ENCODE measurements around the gene HECA. TPM values are rescaled to one million over a fixed set of nuclear protein-coding genes. Genes with fewer than 3 reads are reported as not detected.
A peak's percentile ranks its signal among the peaks of the same experiment; 100 is the strongest.
"Not testable (repeated sequence)": the region's sequence is repeated elsewhere in the genome, so short reads cannot be mapped to it uniquely, and the experiment has no call there.

Gene HECA
- total RNA-seq, 1 donor from 2014 or later: 56.3 TPM

DNA sequence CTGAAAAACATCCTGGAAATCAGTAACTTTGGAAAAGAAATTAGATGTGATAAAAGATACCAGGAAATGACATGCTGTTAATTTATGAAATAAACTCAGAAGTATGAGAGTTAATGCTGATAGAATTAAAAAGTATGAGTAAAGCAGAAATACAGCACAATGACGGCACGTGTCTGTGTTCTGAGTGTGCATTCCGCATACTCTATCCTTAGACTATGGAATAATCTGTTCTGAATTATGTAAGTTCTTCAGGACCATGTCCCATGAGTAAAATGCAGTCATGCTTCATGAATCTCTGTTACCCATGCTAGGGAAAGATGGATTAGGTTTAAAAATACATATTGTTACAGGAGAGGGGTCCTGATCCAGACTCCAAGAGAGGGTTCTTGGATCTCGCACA lies 21.7 kb downstream of the HECA start:
- FAIRE-seq (no peak), DNase-seq (ENCODE audit: low spot score in 2 of 2) (no peak)

DNA sequence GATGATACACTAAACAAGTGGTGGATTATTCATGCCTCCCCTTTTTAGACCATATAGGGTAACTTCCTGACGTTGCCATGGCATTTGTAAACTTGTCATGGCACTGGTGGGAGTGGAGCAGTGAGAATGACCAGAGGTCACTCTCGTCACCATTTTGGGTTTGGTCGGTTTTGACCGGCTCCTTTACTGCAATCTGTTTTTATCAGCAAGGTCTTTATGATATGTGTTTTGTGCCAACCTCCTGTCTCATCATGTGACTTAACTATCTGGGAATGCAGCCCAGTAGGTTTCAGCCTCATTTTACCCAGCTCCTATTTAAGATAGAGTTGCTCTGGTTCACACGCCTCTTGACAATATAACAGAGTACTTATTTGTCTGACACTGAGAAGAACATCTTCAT lies 22.2 kb downstream of the HECA start:
- not testable (repeated sequence) for DNase-seq (ENCODE audit: low spot score in 2 of 2); FAIRE-seq

DNA sequence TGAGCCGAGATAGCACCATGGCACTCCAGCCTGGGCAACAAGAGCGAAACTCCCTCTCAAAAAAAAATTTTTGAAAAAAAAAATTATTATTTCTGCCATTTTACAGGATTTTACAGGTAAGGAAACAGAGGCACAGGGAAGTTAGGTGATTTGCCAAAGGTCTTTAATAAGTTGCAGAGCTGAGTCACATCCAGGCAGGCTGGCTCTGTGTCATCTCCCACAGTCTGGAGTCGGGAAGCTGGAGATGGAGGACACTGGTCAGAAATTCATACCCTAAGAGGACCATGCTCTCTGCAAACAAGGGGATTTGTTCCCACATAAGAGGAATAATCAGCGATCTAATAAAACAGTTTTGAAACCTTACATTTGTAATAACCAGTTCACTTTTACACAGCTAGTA lies 24.1 kb downstream of the HECA start:
- FAIRE-seq (no peak), DNase-seq (ENCODE audit: low spot score in 2 of 2) (no peak)

DNA sequence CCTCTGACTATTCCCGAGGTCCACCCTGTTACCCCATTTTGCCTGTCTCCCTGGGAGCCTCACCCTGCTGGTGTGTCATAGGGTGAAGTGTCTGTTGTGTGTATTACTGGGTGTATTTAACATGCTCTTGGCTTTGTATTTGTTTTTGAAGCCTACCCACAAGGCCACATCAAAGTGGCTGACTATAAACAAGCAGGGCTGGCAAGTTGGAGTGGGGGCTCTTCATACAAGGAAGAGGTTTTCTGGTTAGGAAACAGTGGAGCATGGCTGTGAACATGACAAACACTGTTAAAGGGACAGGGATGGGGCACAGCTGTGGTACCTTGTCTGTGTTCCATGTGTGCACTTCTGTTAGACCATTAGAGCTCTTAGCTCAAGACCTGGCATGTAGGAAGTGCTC lies 26.3 kb downstream of the HECA start:
- FAIRE-seq: no peak
- DNase-seq (ENCODE audit: low spot score in 2 of 2): no peak

DNA sequence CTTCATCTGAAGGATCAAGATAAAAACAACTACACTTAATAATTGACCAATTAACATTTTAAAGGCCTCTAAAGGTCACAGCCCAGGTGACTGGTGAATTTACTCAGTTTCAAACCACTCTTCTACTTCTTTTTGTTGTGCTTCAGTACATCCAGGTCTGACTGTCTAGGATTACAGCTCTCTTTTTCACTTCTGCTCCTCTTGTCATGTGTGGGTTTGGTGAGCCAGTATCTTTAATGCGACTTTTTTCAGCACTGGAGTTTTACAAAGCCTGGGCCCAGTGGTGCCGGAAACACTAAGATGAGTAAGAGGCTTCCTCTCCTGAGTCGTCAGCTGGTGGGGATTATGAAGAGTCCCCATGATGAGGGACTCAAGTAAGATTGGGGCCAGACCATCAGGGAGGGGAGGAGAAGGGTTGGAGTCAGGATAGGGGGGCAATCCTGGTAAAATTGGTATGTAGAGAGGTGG lies 27.0 kb downstream of the HECA start:
- FAIRE-seq (no peak), DNase-seq (ENCODE audit: low spot score in 2 of 2) (peak in 1 of 2 donors; percentile 14)

DNA sequence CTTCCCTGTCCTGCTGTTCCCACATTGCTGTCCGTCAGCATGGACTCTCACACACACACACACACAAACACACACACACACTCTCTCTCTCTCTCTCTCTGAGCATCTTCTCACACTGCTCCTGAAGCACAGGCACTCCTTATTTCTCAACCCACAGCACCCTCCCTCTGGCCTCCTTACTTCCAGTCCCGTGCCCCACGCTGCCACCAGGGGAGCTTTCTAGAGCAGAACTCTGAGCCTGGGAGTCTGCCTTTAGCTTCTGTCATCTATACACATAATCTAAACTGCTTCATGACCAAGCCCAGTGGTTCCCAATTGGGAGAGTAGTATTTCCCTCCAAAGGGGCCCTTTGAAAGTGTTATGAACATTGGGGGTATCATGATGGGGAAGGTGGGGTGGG lies 29.1 kb downstream of the HECA start:
- DNase-seq (ENCODE audit: low spot score in 2 of 2): no peak

DNA sequence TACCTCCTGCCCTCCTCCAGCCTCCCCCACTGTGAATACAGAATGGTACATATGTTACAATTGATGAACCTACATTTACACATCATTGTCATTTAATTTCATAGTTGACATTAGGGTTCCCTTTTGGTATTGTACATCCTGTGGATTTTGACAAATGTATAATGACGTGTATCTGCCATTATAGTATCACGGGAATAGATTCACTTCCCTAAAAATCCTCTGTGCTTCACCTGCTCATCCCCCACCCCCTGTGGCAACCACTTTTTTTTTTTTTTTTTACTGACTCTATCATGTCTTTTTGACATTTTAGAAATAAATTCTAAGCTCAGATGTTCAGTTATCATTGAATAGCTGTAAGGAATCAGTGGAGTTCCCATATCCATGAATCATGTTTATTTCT lies 30.4 kb downstream of the HECA start:
- DNase-seq (ENCODE audit: low spot score in 2 of 2): no peak
- no peak for FAIRE-seq

More for the DNA sequence above, 29.1 kb downstream of the HECA start:
- no peak for FAIRE-seq

DNA sequence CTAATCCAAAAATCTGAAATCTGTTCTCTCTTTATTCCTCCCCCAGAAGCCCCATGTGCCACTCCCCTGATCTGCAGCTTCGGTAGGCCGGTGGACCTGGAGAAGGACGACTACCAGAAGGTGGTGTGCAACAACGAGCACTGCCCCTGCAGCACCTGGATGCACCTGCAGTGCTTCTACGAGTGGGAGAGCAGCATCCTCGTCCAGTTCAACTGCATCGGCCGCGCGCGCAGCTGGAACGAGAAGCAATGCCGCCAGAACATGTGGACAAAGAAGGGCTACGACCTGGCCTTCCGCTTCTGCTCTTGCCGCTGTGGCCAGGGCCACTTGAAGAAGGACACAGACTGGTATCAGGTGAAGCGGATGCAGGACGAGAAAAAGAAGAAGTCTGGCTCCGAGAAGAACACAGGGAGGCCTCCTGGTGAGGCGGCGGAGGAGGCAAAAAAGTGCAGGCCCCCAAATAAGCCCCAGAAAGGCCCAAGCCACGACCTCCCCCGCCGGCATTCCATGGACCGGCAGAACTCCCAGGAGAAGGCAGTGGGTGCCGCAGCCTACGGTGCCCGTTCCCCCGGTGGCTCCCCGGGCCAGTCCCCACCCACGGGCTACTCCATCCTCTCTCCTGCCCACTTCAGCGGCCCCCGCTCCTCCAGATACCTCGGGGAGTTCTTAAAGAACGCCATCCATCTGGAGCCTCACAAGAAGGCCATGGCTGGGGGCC lies 31.5 kb downstream of the HECA start:
- FAIRE-seq (no peak), DNase-seq (ENCODE audit: low spot score in 2 of 2) (no peak)

DNA sequence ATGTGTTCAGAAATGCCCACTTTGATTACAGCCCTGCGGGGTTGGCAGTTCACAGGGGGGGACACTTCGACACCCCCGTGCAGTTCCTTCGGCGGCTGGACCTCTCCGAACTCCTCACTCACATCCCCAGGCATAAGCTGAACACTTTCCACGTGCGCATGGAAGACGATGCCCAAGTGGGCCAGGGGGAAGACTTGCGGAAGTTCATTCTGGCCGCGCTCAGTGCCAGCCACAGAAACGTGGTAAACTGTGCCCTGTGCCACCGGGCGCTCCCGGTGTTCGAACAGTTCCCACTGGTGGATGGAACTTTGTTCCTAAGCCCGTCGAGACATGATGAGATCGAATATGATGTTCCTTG lies 32.1 kb downstream of the HECA start:
- DNase-seq (ENCODE audit: low spot score in 2 of 2) (no peak), FAIRE-seq (no peak)

DNA sequence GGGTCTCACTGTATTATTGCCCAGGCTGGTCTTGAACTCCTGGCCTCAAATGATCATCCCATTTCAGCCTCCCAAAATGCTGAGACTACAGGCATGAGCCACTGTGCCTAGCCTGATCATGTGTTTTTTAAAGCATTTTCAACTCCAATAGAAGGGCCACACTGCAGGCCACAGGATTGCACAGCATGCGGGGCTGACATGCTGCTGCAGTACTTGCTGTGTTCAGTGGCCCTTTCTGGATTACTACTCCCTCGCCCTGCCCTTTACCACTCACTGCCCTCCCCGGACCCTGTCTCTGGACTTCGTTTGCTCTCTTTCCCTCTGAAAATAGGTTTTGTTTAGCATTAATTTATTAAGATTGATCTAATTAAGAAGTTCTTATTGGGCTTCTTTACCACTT lies 37.3 kb downstream of the HECA start:
- DNase-seq (ENCODE audit: low spot score in 2 of 2): no peak
- FAIRE-seq: no peak

DNA sequence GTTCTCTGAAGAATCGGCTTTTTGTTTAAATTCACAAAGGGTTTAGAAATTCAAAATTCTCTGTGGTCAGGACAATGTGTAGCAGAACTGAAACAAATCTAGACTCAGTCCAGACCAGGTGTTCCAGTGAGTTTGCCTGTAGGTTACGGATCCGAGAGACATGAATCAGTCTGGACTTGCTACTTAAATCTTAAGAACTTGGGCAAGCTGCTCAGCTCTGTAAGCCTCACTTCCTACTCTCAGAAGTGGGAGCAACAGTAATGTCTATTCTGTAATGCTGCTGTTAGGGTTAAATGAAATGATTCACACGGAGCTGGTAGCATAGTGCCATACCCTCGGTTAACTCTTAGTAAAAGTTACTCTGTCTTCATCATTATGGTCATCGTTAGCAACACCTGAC lies 37.7 kb downstream of the HECA start:
- no peak for DNase-seq (ENCODE audit: low spot score in 2 of 2)
- FAIRE-seq: no peak

DNA sequence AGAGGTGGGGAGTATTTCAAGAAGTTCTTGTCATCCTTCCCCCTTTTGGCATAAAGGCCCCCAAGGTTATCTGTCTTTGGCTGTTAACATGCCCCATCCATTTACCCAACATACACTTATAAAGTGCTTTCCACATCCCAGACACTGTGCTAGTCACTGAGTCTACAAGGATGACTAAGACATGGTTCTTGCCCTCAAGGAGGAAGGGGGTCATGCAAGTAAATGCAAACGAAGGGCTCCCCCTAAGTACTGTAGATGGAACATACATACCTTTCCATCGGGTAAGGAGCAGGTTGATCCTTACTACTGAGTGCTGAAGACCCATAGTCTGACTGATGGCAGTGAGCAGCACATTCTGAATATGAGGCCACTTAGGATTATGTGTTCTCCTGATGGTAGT lies 38.3 kb downstream of the HECA start:
- FAIRE-seq (no peak), DNase-seq (ENCODE audit: low spot score in 2 of 2) (no peak)

DNA sequence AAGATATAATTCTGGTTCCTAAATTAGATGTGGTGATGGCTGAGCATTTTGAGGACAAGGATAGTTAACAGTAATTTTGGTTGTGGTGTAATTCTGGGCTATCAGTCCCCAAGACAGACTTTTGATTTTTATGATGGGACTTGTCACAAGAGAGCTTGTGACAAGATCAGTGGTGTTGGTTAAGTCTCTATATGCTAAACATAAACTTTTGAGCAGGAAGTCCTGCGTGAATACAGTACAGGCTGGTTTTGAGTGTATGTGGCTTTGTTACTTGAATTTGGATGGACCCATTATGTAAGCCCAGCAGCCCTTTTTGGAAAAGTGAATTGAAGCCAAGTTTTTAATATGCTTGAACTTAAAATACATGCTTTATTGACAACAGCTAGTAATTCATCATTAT lies 38.9 kb downstream of the HECA start:
- DNase-seq (ENCODE audit: low spot score in 2 of 2) (no peak), FAIRE-seq (no peak)

DNA sequence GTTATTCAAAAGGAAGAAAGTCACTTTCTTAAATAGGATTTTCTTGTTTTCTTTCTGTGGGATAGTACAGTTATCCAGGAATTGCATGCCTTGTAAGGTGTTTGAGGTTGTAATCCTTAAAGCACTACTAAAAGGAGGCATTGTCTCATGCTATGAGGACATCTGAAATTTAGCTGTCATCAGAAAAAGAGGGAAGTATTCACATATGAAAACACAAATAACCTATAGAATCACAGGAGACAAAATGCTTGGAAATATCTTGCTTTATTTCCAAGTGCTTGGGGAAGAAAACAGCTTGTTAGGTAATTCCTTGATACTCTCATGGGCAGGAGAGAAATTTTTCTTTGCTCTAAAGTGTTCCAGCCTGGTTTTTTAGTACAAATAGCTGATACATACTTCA lies 40.1 kb downstream of the HECA start:
- FAIRE-seq (no peak), DNase-seq (ENCODE audit: low spot score in 2 of 2) (no peak)

DNA sequence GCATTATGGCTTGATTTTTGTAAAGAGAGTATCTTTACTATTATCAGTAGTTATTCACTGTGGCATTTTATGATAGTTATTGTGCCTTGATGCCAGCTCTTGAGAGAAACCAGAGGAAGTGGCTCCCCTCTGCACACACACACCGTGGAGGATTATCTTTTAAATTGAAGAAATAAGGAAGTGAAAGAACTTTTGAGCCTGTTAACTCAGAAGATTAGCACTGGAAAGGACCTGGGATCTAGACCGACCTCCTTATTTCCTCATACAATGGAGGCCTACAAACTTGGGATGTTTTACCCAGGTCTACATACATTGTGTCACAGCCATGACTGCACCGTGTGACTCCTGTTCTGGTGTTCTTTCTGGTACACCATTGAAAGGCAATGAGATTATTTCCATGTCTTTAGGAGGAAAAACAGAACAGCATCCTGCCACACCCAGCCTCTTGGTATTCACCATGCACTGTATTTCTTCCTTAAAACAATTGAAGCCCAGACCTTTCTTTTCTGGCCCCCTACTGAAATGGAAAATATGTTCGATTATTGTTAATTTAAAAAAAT lies 40.6 kb downstream of the HECA start:
- no peak for DNase-seq (ENCODE audit: low spot score in 2 of 2)
- no peak for FAIRE-seq

DNA sequence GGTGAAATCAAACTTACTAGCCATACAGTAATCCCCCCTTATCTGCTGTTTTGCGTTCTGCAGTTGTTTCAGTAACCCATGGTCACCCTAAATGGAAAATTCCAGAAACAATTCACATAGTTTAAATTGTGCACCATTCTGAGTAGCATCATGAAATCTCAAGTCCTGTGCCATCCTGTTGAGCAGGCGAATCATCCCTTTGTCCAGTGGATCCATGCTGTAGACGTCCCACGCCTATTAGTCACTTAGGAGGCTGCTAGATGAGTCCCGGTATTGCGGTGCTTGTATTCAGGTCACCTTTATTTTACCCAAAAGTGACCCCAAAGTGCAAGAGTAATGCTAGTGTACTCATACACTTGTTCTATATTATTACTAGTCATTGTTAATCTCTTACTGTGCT lies 46.4 kb downstream of the HECA start:
- no peak for FAIRE-seq
- no peak for DNase-seq (ENCODE audit: low spot score in 2 of 2)

DNA sequence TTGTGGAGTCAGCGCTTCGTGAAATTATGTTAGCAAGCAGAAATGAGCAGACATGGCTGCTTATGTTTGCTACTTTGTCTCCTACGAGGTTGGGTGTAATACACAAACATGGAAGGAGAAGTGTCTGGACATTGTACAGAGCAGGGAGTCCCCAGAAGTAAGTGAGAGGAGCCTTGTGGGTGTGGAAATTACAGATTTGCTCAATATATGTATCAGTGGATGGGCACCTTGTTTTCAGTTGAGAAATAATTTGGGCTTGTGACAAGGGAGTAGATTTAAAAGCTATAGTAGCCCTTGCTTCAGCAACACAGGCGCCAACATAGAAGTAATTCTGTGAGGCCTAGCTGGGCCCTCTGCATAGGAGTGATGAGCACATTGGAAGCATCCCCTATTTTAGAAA lies 49.2 kb downstream of the HECA start:
- no peak for DNase-seq (ENCODE audit: low spot score in 2 of 2)
- FAIRE-seq: no peak

DNA sequence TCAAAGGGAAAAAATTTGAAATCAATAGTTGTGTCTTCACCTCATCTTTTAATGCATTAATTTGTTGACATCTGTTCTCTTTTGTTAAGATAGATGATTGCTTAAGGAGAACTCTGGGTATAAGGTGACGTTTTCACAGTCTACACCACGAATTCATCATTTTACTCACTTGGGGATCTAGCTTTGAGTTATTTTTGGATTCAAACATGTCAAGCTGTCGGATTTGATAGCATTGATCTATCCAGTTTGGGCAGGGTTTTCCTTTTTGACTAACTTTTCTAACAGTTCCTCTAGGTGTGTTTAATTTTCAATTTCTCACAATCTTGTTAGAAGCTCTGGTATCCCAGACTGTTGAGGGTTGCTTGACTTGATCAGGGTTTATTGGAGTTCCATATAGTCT lies 49.6 kb downstream of the HECA start:
- no peak for DNase-seq (ENCODE audit: low spot score in 2 of 2)
- FAIRE-seq: no peak

DNA sequence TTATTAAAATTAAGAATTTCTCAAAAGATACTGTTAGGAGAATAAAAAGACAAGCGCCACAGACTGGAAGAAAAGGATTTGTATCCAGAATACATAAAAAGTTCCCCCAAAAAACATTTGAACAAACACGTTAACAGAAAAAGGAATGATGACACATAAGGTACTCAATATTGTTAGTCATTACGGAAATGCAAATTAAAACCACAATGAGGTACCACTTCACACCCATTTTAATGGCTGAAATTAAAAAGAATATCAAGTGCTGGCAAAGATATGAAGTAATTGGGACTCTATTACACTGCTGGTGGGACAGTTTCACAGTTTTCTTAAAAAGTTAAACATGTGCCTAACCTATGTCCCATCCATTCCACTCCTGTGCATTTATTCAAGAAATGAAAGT lies 51.4 kb downstream of the HECA start:
- DNase-seq (ENCODE audit: low spot score in 2 of 2): no peak
- no peak for FAIRE-seq

DNA sequence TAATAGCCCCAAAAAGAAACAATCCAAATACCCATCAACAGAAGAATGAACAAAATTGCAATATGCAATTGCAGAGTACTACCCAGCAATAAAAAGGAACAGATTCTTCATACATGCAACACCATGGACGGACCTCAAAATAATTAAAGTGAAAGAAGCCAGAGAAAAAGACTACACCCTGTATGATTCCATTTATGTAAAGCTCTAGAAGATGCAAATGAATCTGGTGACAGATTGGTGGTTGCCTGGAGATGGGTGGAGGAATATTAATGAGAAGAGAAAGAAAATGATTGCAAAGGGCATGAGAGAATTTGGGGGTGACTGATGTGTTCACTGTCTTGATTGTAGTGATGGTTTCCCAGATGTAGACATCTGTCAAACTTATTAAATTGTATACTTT lies 51.8 kb downstream of the HECA start:
- FAIRE-seq: no peak

DNA sequence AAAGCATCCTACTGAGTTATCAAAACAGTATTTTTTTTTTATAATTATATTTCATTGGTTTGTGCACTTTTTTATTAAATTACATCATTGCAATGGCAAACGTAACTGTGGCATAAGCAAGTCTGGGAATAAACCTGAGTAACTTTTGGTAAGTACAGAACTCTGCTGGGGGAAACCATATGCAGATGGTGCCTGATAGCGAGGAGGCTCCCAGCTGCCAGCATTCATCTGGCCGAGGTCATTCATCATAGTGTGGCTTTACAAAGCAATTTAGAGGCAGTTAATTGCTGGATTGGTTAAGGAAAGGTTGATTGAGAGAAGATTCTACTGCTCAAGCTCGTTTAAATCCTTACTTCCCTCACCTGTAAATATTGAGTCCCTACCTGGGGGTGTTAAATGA lies 52.6 kb downstream of the HECA start:
- DNase-seq (ENCODE audit: low spot score in 2 of 2) (no peak), FAIRE-seq (no peak)

More for the DNA sequence above, 51.8 kb downstream of the HECA start:
- no peak for DNase-seq (ENCODE audit: low spot score in 2 of 2)

DNA sequence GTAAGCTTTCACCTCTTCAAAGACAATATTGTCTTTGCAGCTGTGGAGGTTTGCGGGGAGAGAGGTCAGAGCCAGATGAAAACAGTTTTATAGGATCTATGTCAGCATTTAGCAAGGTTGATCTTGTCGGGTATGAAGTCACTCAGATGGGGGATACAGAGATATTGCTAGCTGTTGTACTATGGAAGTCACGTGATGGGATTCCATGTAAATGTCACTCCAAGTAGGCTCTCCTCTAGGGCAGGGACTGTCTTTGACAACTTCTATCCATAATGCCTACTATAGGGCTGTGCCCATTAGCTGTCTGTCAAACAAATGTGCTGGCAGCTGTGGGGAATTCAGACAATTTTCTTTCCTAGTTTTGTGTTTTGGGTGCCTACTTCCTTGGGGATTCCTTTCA lies 54.8 kb downstream of the HECA start:
- FAIRE-seq: no peak
- DNase-seq (ENCODE audit: low spot score in 2 of 2): no peak

DNA sequence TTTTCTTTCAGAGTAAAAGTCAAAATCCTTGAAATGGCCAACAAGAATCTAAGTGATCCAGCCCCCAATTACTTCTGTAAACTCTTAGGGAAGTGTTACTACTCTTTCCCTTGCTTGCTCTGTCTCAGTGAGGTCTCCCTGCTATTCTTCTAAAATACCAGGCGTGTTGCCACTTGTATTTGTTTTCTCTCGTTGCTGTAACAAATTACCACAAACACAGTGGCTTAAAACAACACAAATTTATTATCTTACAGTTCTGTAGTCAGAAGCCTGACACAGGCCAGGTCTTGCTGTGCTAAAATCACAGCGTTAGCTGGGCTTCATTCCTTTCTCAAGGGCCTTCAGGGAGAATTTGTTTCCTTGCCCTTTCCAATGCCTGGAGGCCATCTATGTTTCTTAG lies 59.9 kb downstream of the HECA start:
- DNase-seq (ENCODE audit: low spot score in 2 of 2) (no peak), FAIRE-seq (no peak)
